ENCODE results near the gene SMLR1.

The SMLR1 gene

DNA sequence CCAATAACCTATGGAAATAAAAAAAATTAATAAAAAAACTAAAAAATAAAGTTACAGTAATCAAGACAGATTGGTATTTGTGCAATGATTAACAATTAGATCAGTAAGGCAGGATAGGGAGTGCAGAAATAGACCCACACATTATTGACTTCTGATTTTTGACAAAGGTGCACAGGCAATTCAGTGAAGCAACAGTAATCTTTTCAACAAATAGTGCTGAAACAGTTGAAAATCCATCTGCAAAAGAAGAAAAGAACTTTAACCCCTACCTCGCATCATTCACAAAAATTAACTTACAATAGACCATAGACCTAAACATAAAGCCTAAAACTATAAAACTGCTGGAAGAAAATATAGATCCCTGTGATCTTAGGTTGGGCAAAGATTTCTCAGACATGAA, 4.5 kb upstream of the SMLR1 start:
- Histone ChIP-seq H3K36me3 (ENCODE audit: control insufficient read depth, insufficient read depth, low read length) (no peaks in the 10 kb centered on the region), H3K9ac (no peak overlapping the region), H2AFZ (no peak overlapping the region), H3K27ac (no peak overlapping the region), H3K9me3 (ENCODE audit: control insufficient read depth, low read length) (no peaks in the 10 kb centered on the region), H3K4me2 (ENCODE audit: low read length) (no peak overlapping the region), H3K79me2 (no peaks in the 10 kb centered on the region), H3K4me1 (no peaks in the 10 kb centered on the region), H3K4me3 (ENCODE audit: low read depth, low read length) (no peak overlapping the region), H3K27me3 (ENCODE audit: control insufficient read depth, insufficient read depth, low read length) (no peaks in the 10 kb centered on the region)
- TF ChIP-seq, protein P1, sequence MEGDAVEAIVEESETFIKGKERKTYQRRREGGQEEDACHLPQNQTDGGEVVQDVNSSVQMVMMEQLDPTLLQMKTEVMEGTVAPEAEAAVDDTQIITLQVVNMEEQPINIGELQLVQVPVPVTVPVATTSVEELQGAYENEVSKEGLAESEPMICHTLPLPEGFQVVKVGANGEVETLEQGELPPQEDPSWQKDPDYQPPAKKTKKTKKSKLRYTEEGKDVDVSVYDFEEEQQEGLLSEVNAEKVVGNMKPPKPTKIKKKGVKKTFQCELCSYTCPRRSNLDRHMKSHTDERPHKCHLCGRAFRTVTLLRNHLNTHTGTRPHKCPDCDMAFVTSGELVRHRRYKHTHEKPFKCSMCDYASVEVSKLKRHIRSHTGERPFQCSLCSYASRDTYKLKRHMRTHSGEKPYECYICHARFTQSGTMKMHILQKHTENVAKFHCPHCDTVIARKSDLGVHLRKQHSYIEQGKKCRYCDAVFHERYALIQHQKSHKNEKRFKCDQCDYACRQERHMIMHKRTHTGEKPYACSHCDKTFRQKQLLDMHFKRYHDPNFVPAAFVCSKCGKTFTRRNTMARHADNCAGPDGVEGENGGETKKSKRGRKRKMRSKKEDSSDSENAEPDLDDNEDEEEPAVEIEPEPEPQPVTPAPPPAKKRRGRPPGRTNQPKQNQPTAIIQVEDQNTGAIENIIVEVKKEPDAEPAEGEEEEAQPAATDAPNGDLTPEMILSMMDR (IDR thresholded peaks at IDR 0.05): no peak

DNA sequence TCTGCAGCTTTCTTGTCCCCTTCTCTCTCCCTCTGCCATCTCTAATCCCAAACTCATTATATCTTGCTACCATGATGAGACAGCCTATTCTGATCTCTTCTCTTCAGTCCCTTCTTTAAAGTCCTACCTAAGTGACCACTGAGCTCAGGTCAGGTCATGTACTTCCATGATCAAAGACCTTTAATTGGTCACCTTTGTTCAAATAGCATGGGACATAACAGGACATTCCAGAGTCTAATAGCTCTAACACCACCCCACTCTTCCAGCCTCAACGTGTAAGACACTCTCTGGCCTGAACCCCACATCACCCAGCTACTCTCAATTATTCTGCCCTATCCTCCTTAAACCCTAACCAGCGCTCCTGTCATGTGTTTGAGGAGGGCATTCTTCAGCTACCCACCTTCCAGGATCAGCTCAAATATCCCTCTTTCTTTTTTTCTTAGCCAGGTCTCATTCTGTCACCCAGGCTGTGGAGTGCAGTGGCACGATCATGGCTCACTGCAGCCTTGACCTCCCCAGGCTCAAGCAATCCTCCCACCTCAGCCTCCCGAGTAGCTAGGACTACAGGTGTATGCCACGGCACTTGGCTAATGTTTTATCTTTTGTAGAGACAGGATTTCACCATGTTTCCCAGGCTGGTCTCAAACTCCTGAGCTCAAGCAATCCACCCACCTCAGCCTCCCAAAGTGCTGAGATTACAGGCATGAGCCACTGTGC, 2.1 kb upstream of the SMLR1 start:
- H3K4me3 ChIP-seq (ENCODE audit: low read depth, low read length): no peak overlapping the region
- no peak overlapping the region for H3K9ac ChIP-seq
- no peak overlapping the region for H3K27ac ChIP-seq
- H3K79me2 ChIP-seq: no peaks in the 10 kb centered on the region
- H3K36me3 ChIP-seq (ENCODE audit: control insufficient read depth, insufficient read depth, low read length): no peaks in the 10 kb centered on the region
- no peaks in the 10 kb centered on the region for H3K27me3 ChIP-seq (ENCODE audit: control insufficient read depth, insufficient read depth, low read length)
- H3K4me1 ChIP-seq: no peaks in the 10 kb centered on the region
- no peak overlapping the region for H2AFZ ChIP-seq
- no peaks in the 10 kb centered on the region for H3K9me3 ChIP-seq (ENCODE audit: control insufficient read depth, low read length)
- no peak overlapping the region for H3K4me2 ChIP-seq (ENCODE audit: low read length)
- TF ChIP-seq, protein P1 (IDR thresholded peaks at IDR 0.05): no peak

DNA sequence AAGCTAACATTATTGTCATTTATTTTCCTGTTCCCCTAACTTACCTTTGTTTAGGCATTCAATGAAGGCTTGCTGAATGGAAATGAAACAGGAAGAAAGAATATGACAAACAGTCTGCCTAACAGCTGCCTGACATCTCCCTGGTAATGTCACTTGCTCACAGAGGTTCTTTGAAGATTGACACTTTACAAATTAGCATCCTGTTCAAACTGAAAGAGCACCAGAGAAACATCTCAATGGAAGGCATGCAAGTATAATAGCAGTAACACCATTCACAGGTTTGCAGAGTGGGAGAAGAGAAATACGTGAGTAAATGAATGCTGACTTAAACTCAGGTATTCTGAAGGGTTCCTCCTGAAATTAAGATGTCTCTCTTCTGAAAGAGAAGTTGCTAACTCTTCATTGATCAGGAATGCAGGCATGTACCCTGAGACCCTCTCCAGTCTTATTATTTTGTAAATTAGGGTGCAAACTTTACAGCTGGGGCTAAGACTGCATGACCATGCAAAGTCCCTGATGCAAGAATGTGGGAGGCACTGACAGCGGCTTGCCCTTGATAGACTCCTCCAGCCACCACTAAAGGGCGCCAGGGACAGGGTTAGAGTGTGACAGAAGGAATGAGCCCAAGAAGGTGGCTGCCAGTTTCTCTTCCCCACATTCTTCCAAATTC, 1.3 kb upstream of the SMLR1 start:
- Histone ChIP-seq H3K36me3 (ENCODE audit: control insufficient read depth, insufficient read depth, low read length) (no peaks in the 10 kb centered on the region), H3K4me2 (ENCODE audit: low read length) (no peak overlapping the region), H3K4me3 (ENCODE audit: low read depth, low read length) (no peak overlapping the region), H2AFZ (no peak overlapping the region), H3K9me3 (ENCODE audit: control insufficient read depth, low read length) (no peaks in the 10 kb centered on the region), H3K9ac (no peak overlapping the region), H3K79me2 (no peaks in the 10 kb centered on the region), H3K27me3 (ENCODE audit: control insufficient read depth, insufficient read depth, low read length) (no peaks in the 10 kb centered on the region), H3K4me1 (no peaks in the 10 kb centered on the region), H3K27ac (no peak overlapping the region)
- TF ChIP-seq, protein P1 (IDR thresholded peaks at IDR 0.05): no peak

DNA sequence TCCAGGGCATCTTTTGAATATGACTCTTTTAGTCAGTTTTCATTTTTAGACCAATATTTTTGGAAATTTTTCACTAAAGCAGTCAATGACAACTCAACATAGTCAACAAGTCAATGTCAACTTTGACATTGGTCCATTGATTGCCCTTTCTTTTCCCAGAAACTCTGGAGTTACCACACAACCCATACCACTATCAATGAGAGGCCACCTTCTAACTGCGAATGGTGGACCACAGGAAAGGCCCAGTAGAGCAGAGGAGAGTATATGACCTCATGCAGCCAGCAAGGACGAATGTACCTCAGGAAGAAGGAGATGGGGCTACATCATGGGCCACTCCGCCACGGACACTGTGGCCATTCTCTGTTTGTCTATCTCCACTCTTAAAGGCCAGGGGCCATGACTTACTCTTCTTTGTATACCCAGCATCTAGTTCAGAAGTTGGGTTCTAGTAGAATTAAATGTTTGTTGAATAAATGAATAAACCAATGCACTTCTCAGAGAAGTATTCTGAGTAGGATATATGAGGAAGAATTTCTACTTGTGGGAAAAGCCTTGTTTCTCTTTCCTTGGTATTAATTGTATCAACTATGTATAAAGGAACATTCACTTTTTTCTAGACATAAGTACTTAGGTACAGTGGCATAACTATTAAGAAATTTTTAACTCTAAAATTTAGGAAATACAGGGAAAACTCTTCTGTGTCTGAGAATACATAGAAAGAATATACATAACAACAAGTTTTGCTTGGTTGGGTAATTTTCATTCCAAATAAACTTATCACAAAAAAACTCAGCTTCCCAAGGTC, 562 bp upstream of the SMLR1 start:
- Histone ChIP-seq H3K4me2 (ENCODE audit: low read length) (no peak overlapping the region), H3K27me3 (ENCODE audit: control insufficient read depth, insufficient read depth, low read length) (no peaks in the 10 kb centered on the region), H2AFZ (no peak overlapping the region), H3K4me1 (no peaks in the 10 kb centered on the region), H3K9ac (no peak overlapping the region), H3K79me2 (no peaks in the 10 kb centered on the region), H3K27ac (no peak overlapping the region), H3K4me3 (ENCODE audit: low read depth, low read length) (no peak overlapping the region), H3K36me3 (ENCODE audit: control insufficient read depth, insufficient read depth, low read length) (no peaks in the 10 kb centered on the region), H3K9me3 (ENCODE audit: control insufficient read depth, low read length) (no peaks in the 10 kb centered on the region)
- TF ChIP-seq, protein P1 (IDR thresholded peaks at IDR 0.05): no peak
